WERI-Rb-1 (cell line): ENCODE results near the gene C15orf39.
"Not testable (repeated sequence)": the region's sequence is repeated elsewhere in the genome, so short reads cannot be mapped to it uniquely, and the experiment has no call there.

ENCODE experiments used
- DNase-seq: peaks from one replicate; pipeline ENCODE4 v3.0.0-alpha.2; 2020
- H3K27ac ChIP-seq: fragments of 250-450 bp; sonication (Bioruptor Pico); 2 replicates; pipeline ENCODE4 v1.5.1; 2020; ENCODE audit warnings: mild to moderate bottlenecking, moderate library complexity
- H3K27me3 ChIP-seq: fragments of 250-450 bp; sonication (Bioruptor Pico); 2 replicates; pipeline ENCODE4 v1.5.1; 2021; ENCODE audit warnings: mild to moderate bottlenecking, low read depth, moderate library complexity; ENCODE audit not compliant: insufficient read depth, severe bottlenecking
- H3K36me3 ChIP-seq: fragments of 250-450 bp; sonication (Bioruptor Pico); 2 replicates; pipeline ENCODE4 v1.5.1; 2020; ENCODE audit warnings: mild to moderate bottlenecking, moderate library complexity
- H3K4me3 ChIP-seq: 2 replicates; pipeline ENCODE4 v1.5.1; 2011; ENCODE audit warnings: low read depth, mild to moderate bottlenecking, control low read depth, low read length
- H3K9me3 ChIP-seq: fragments of 250-450 bp; sonication (Bioruptor Pico); 2 replicates; pipeline ENCODE4 v1.5.1; 2021; ENCODE audit warnings: mild to moderate bottlenecking, moderate library complexity; ENCODE audit not compliant: severe bottlenecking
- TF ChIP-seq, protein P1 (sequence below): IDR thresholded peaks from 2 replicates; pipeline ENCODE4 v1.5.1; 2011; ENCODE audit warnings: low read depth, mild to moderate bottlenecking, control low read depth, inconsistent platforms, low read length

Gene C15orf39

DNA sequence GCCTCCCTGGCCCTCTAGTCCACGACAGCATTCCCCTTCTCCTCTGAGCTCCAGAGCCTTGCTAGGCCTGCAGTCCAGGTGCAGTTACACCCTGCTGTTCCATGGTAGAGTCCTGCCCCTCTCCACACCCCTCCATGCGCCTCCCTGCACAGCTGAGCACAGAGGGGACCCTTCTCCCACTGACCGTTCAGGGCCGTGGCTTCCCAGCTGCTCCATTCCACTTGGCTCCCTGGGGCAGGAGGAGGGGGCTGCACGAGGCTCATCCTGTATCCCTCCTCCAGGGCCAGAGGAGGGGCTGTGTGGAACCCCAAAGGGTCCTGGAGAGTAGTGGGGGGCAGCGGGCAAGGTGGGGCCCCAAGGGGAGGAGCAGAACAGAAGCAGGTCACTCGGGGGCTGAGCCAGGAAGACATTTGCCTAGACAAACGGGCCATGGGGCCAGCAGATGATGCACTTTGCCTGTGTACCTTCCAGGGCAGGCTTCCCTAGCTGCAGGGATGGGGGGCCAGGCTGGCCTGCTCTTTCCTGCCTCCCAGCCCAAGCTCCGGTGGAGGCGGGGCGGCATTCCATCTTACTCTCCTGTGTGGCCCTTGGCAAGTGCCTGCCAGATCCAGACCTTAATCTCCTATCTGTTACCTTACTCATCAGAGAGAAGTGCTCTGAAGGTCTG lies 35.8 kb downstream of the C15orf39 start:
- Histone ChIP-seq H3K36me3 (no peaks in the 10 kb centered on the region), H3K9me3 (no peaks in the 10 kb centered on the region), H3K4me3 (no peak overlapping the region), H3K27ac (no peak overlapping the region), H3K27me3 (no peaks in the 10 kb centered on the region)
- peak; percentile 4 for DNase-seq
- TF ChIP-seq, protein P1, sequence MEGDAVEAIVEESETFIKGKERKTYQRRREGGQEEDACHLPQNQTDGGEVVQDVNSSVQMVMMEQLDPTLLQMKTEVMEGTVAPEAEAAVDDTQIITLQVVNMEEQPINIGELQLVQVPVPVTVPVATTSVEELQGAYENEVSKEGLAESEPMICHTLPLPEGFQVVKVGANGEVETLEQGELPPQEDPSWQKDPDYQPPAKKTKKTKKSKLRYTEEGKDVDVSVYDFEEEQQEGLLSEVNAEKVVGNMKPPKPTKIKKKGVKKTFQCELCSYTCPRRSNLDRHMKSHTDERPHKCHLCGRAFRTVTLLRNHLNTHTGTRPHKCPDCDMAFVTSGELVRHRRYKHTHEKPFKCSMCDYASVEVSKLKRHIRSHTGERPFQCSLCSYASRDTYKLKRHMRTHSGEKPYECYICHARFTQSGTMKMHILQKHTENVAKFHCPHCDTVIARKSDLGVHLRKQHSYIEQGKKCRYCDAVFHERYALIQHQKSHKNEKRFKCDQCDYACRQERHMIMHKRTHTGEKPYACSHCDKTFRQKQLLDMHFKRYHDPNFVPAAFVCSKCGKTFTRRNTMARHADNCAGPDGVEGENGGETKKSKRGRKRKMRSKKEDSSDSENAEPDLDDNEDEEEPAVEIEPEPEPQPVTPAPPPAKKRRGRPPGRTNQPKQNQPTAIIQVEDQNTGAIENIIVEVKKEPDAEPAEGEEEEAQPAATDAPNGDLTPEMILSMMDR: no peak

DNA sequence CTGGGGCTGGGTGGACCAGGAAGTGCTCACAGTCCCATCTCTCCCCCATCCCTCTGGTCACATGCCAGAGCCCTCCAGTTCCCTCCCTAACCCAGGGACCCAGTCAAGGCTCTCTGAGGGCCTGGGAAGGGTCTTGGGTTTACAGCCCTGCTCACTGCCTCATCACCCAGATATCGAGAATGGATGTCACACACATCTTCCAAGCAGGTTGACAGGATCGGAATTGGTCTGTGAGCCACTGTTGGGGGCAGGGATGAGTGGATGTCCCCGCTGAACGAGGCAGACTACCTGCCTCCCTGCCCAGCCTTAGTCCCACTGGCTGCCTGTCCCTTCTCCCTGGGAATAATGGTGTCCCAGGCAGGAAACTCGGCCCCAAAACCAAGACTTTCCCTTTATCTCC lies 36.5 kb downstream of the C15orf39 start:
- no peaks in the 10 kb centered on the region for H3K27me3 ChIP-seq
- TF ChIP-seq, protein P1: no peak
- no peaks in the 10 kb centered on the region for H3K36me3 ChIP-seq
- no peak overlapping the region for H3K27ac ChIP-seq
- no peak overlapping the region for H3K4me3 ChIP-seq
- no peaks in the 10 kb centered on the region for H3K9me3 ChIP-seq
- DNase-seq: peak; percentile 3

GRCh38 chr15:75245741-75246140 lies 44.1 kb downstream of the C15orf39 start:
- H3K27me3 ChIP-seq, DNase-seq, H3K9me3 ChIP-seq, H3K4me3 ChIP-seq, H3K36me3 ChIP-seq, H3K27ac ChIP-seq: not testable (repeated sequence)

DNA sequence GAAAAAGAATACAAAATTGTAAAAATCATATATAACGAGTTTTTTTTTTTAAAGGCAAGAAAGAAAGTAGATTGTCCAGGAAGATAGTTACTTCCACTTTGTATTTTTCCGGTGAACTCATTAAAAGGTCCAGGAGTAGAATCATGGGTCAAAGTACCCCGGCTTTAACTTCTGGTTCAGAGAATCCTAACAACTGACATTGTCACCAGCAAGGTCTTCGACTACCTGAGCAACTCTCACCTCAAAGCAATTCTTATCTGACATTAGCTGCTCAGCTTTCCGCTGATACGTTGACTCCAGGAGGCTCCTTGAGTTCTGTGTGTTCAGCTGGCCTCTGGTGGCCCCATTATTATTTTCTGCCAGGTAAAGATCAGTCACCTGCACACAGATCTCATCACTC lies 47.3 kb downstream of the C15orf39 start:
- not testable (repeated sequence) for H3K4me3 ChIP-seq, H3K9me3 ChIP-seq, H3K27me3 ChIP-seq, H3K36me3 ChIP-seq, H3K27ac ChIP-seq, DNase-seq

- Histone ChIP-seq H3K27ac (no peak overlapping the region), H3K4me3 (no peak overlapping the region), H3K9me3 (no peaks in the 10 kb centered on the region), H3K27me3 (no peaks in the 10 kb centered on the region), H3K36me3 (no peaks in the 10 kb centered on the region)
- TF ChIP-seq, protein P1: no peak
- DNase-seq: no peak
Observed at GRCh38 chr15:75249726-75250125, 48.0 kb downstream of the C15orf39 start.

- H3K27ac ChIP-seq, H3K9me3 ChIP-seq, H3K27me3 ChIP-seq, H3K36me3 ChIP-seq, H3K4me3 ChIP-seq, DNase-seq: not testable (repeated sequence)
Observed at GRCh38 chr15:75251343-75251742, 49.7 kb downstream of the C15orf39 start.

- not testable (repeated sequence) for H3K4me3 ChIP-seq, H3K9me3 ChIP-seq, H3K27ac ChIP-seq, H3K36me3 ChIP-seq, H3K27me3 ChIP-seq, DNase-seq
Observed at GRCh38 chr15:75252285-75252684, 50.6 kb downstream of the C15orf39 start.

DNA sequence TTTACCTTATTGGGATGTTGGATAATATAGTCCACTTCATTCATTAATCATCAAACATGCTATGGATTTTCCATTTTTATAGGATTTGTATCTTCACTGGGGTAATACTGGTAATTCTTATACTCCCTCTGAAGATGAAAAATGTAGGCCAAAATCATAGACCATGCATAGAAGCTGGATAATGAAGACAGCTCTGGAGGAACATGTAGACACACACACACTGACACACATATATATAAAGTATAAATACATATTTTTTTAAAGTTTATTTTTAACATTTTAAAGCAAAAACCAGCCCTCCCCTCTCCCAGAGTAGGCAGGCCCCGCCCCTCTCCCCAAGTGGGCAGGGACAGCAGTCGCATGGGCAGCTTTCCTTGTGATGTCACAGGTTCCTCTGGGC lies 56.4 kb downstream of the C15orf39 start, which contains the start of gene GOLGA6C:
GOLGA6C (plus strand) TSS at position 301 of the 400 bp plus-strand sequence. CDS start 265 bp downstream, outside the sequence.
- H3K27ac ChIP-seq, H3K4me3 ChIP-seq, H3K9me3 ChIP-seq, H3K27me3 ChIP-seq, H3K36me3 ChIP-seq, DNase-seq: not testable (repeated sequence)

DNA sequence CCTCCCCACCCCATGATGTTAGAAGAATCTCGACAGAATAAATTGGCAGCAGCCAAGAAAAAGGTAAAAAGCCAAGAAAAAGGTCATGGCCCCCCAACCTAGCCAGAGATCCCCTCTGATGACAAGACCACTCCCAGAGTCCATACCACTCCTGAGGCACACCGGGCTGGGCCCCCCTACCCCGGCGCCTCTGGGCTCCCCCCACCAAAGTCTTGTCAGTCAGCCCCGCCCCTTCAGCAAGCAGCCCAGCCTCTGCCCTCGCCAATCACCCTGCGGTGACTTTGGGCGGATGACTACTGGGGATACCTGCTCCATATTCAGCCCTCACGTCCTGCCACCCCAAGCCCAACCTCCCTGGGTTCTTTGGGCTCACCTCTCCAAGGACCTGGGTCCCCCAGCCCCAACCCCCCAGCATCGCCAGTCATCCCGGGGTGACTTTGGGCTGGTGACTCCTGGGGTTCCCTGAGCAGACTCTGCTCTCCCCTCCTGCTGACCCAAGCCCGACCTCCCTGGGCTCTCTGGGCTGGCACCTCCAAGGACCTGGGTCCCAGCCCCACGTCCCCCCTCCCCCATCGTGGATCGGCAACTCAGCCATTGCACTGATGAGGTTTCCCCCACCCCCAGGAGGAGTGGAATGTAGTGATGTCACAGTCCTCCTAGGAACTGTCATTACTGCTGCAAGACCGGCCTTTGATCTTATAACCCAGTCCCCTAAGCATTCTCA lies 57.1 kb downstream of the C15orf39 start:
- H3K36me3 ChIP-seq, DNase-seq, H3K27ac ChIP-seq, H3K9me3 ChIP-seq, H3K4me3 ChIP-seq, H3K27me3 ChIP-seq: not testable (repeated sequence)

DNA sequence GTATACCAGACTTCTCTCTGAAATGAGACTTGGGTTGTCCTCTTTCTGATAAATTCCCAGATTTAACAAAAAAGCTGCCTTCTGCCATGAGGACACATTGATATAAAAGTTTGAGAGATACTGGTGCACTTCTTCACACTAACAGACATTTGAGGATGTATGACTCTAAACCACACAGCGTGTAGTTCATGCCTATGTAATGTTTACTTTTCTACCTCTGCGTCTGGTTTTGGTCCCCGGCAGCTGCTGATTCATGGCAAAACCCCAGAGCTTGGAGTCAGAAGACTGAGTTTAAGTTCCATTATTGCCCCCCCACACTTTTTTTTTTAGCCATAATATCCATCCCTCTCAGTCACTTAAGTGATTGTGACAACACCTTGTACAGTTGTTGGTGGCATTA lies 58.2 kb downstream of the C15orf39 start:
- H3K9me3 ChIP-seq, H3K27ac ChIP-seq, H3K36me3 ChIP-seq, H3K27me3 ChIP-seq, H3K4me3 ChIP-seq, DNase-seq: not testable (repeated sequence)
